ENCODE measurements around the gene NYAP2.

The NYAP2 gene

GRCh38 chr2:225494100-225494459, 94.6 kb downstream of the NYAP2 start:
- no peaks in the 10 kb centered on the region for H3K79me1 ChIP-seq (ENCODE audit: low read length)
- H2BK120ac ChIP-seq (ENCODE audit: insufficient read depth, low read length, poor library complexity) = no peak overlapping the region
- no peak overlapping the region for H2BK5ac ChIP-seq (ENCODE audit: low read depth, low read length, poor library complexity)
- no peaks in the 10 kb centered on the region for H3K79me2 ChIP-seq (ENCODE audit: control insufficient read depth, insufficient read depth, low read length, poor library complexity)
- no peak overlapping the region for H3K9ac ChIP-seq (ENCODE audit: low read length)
- H4K91ac ChIP-seq (ENCODE audit: low read depth, low read length) = no peak overlapping the region
- no peak overlapping the region for H3K27ac ChIP-seq (ENCODE audit: low read depth, low read length)
- no peak overlapping the region for H3K4me3 ChIP-seq (ENCODE audit: low read depth, low read length)
- no peaks in the 10 kb centered on the region for H3K9me3 ChIP-seq (ENCODE audit: insufficient read depth, low read depth, low read length)
- no peak overlapping the region for H3K18ac ChIP-seq (ENCODE audit: low read length)
- no peak for DNase-seq
- H3K36me3 ChIP-seq (ENCODE audit: control insufficient read depth in 1 of 2, insufficient read depth in 2 of 2, low read length in 2 of 2) = no peaks in the 10 kb centered on the region
- H2AFZ ChIP-seq (ENCODE audit: insufficient read depth, low read length, poor library complexity) = no peak overlapping the region
- H2BK12ac ChIP-seq (ENCODE audit: low read length) = no peak overlapping the region
- H3K4ac ChIP-seq (ENCODE audit: low read depth, low read length) = no peak overlapping the region
- no peak overlapping the region for H3K23ac ChIP-seq (ENCODE audit: low read length)
- H4K12ac ChIP-seq (ENCODE audit: low read depth, low read length) = no peak overlapping the region
- no peak overlapping the region for H4K8ac ChIP-seq (ENCODE audit: low read depth, low read length)
- H3K27me3 ChIP-seq (ENCODE audit: insufficient read depth, low read length) = no peaks in the 10 kb centered on the region
- H3K4me2 ChIP-seq (ENCODE audit: low read length) = no peak overlapping the region
- H3K14ac ChIP-seq (ENCODE audit: low read length) = no peak overlapping the region
- H3K4me1 ChIP-seq (ENCODE audit: control insufficient read depth in 1 of 2, insufficient read depth in 2 of 2, low read length in 2 of 2) = no peaks in the 10 kb centered on the region
- H2AK5ac ChIP-seq (ENCODE audit: low read length) = no peak overlapping the region

GRCh38 chr2:225495706-225496105, 96.2 kb downstream of the NYAP2 start:
- H3K4me3 ChIP-seq (ENCODE audit: low read depth, low read length) = no peak overlapping the region
- DNase-seq = no peak
- H3K79me1 ChIP-seq (ENCODE audit: low read length) = no peaks in the 10 kb centered on the region
- H4K12ac ChIP-seq (ENCODE audit: low read depth, low read length) = no peak overlapping the region
- H2AFZ ChIP-seq (ENCODE audit: insufficient read depth, low read length, poor library complexity) = no peak overlapping the region
- H3K9ac ChIP-seq (ENCODE audit: low read length) = no peak overlapping the region
- H3K36me3 ChIP-seq (ENCODE audit: control insufficient read depth in 1 of 2, insufficient read depth in 2 of 2, low read length in 2 of 2) = no peaks in the 10 kb centered on the region
- H2AK5ac ChIP-seq (ENCODE audit: low read length) = no peak overlapping the region
- no peaks in the 10 kb centered on the region for H3K27me3 ChIP-seq (ENCODE audit: insufficient read depth, low read length)
- no peak overlapping the region for H4K8ac ChIP-seq (ENCODE audit: low read depth, low read length)
- no peak overlapping the region for H3K4me2 ChIP-seq (ENCODE audit: low read length)
- no peaks in the 10 kb centered on the region for H3K4me1 ChIP-seq (ENCODE audit: control insufficient read depth in 1 of 2, insufficient read depth in 2 of 2, low read length in 2 of 2)
- H2BK120ac ChIP-seq (ENCODE audit: insufficient read depth, low read length, poor library complexity) = no peak overlapping the region
- H3K79me2 ChIP-seq (ENCODE audit: control insufficient read depth, insufficient read depth, low read length, poor library complexity) = no peaks in the 10 kb centered on the region
- H3K27ac ChIP-seq (ENCODE audit: low read depth, low read length) = no peak overlapping the region
- no peak overlapping the region for H3K14ac ChIP-seq (ENCODE audit: low read length)
- no peak overlapping the region for H2BK12ac ChIP-seq (ENCODE audit: low read length)
- no peak overlapping the region for H3K4ac ChIP-seq (ENCODE audit: low read depth, low read length)
- H4K91ac ChIP-seq (ENCODE audit: low read depth, low read length) = no peak overlapping the region
- no peak overlapping the region for H2BK5ac ChIP-seq (ENCODE audit: low read depth, low read length, poor library complexity)
- no peak overlapping the region for H3K18ac ChIP-seq (ENCODE audit: low read length)
- WGBS (ENCODE audit: extremely low coverage, insufficient coverage, insufficient read length) = no CpG with 5 or more reads among the region's 4 CpGs
- H3K9me3 ChIP-seq (ENCODE audit: insufficient read depth, low read depth, low read length) = no peaks in the 10 kb centered on the region
- no peak overlapping the region for H3K23ac ChIP-seq (ENCODE audit: low read length)

- Histone ChIP-seq H3K4me3 (ENCODE audit: low read depth, low read length) (no peak overlapping the region), H2BK5ac (ENCODE audit: low read depth, low read length, poor library complexity) (no peak overlapping the region), H4K91ac (ENCODE audit: low read depth, low read length) (no peak overlapping the region), H3K23ac (ENCODE audit: low read length) (no peak overlapping the region), H3K79me1 (ENCODE audit: low read length) (no peaks in the 10 kb centered on the region), H3K9ac (ENCODE audit: low read length) (no peak overlapping the region), H4K8ac (ENCODE audit: low read depth, low read length) (no peak overlapping the region), H3K4me2 (ENCODE audit: low read length) (no peak overlapping the region), H2BK12ac (ENCODE audit: low read length) (no peak overlapping the region), H3K36me3 (ENCODE audit: control insufficient read depth in 1 of 2, insufficient read depth in 2 of 2, low read length in 2 of 2) (no peaks in the 10 kb centered on the region), H3K4me1 (ENCODE audit: control insufficient read depth in 1 of 2, insufficient read depth in 2 of 2, low read length in 2 of 2) (no peaks in the 10 kb centered on the region), H2AFZ (ENCODE audit: insufficient read depth, low read length, poor library complexity) (no peak overlapping the region), H3K4ac (ENCODE audit: low read depth, low read length) (no peak overlapping the region), H2AK5ac (ENCODE audit: low read length) (no peak overlapping the region), H3K79me2 (ENCODE audit: control insufficient read depth, insufficient read depth, low read length, poor library complexity) (no peaks in the 10 kb centered on the region), H3K27ac (ENCODE audit: low read depth, low read length) (no peak overlapping the region), H3K27me3 (ENCODE audit: insufficient read depth, low read length) (no peaks in the 10 kb centered on the region), H3K14ac (ENCODE audit: low read length) (no peak overlapping the region), H3K9me3 (ENCODE audit: insufficient read depth, low read depth, low read length) (no peaks in the 10 kb centered on the region), H2BK120ac (ENCODE audit: insufficient read depth, low read length, poor library complexity) (no peak overlapping the region), H4K12ac (ENCODE audit: low read depth, low read length) (no peak overlapping the region), H3K18ac (ENCODE audit: low read length) (no peak overlapping the region)
- no CpG with 5 or more reads among the region's 1 CpG for WGBS (ENCODE audit: extremely low coverage, insufficient coverage, insufficient read length)
- DNase-seq = no peak
Measured at GRCh38 chr2:225496568-225496967, 97.1 kb downstream of the NYAP2 start.

GRCh38 chr2:225497166-225497565, 97.7 kb downstream of the NYAP2 start:
- no peaks in the 10 kb centered on the region for H3K36me3 ChIP-seq (ENCODE audit: control insufficient read depth in 1 of 2, insufficient read depth in 2 of 2, low read length in 2 of 2)
- H3K27me3 ChIP-seq (ENCODE audit: insufficient read depth, low read length) = no peaks in the 10 kb centered on the region
- no peak overlapping the region for H3K4me2 ChIP-seq (ENCODE audit: low read length)
- H3K14ac ChIP-seq (ENCODE audit: low read length) = no peak overlapping the region
- no peak overlapping the region for H2BK12ac ChIP-seq (ENCODE audit: low read length)
- H3K79me2 ChIP-seq (ENCODE audit: control insufficient read depth, insufficient read depth, low read length, poor library complexity) = no peaks in the 10 kb centered on the region
- H2BK5ac ChIP-seq (ENCODE audit: low read depth, low read length, poor library complexity) = no peak overlapping the region
- H4K91ac ChIP-seq (ENCODE audit: low read depth, low read length) = no peak overlapping the region
- H3K23ac ChIP-seq (ENCODE audit: low read length) = no peak overlapping the region
- H3K4me1 ChIP-seq (ENCODE audit: control insufficient read depth in 1 of 2, insufficient read depth in 2 of 2, low read length in 2 of 2) = no peaks in the 10 kb centered on the region
- no peak overlapping the region for H4K8ac ChIP-seq (ENCODE audit: low read depth, low read length)
- DNase-seq = no peak
- no peak overlapping the region for H3K27ac ChIP-seq (ENCODE audit: low read depth, low read length)
- H3K4ac ChIP-seq (ENCODE audit: low read depth, low read length) = no peak overlapping the region
- no peaks in the 10 kb centered on the region for H3K9me3 ChIP-seq (ENCODE audit: insufficient read depth, low read depth, low read length)
- H3K9ac ChIP-seq (ENCODE audit: low read length) = no peak overlapping the region
- H4K12ac ChIP-seq (ENCODE audit: low read depth, low read length) = no peak overlapping the region
- no CpG with 5 or more reads among the region's 3 CpGs for WGBS (ENCODE audit: extremely low coverage, insufficient coverage, insufficient read length)
- no peak overlapping the region for H3K18ac ChIP-seq (ENCODE audit: low read length)
- H2BK120ac ChIP-seq (ENCODE audit: insufficient read depth, low read length, poor library complexity) = no peak overlapping the region
- H3K79me1 ChIP-seq (ENCODE audit: low read length) = no peaks in the 10 kb centered on the region
- H2AK5ac ChIP-seq (ENCODE audit: low read length) = no peak overlapping the region
- H3K4me3 ChIP-seq (ENCODE audit: low read depth, low read length) = no peak overlapping the region
- H2AFZ ChIP-seq (ENCODE audit: insufficient read depth, low read length, poor library complexity) = no peak overlapping the region

- Histone ChIP-seq H3K36me3 (ENCODE audit: control insufficient read depth in 1 of 2, insufficient read depth in 2 of 2, low read length in 2 of 2) (no peaks in the 10 kb centered on the region), H2BK12ac (ENCODE audit: low read length) (no peak overlapping the region), H2AFZ (ENCODE audit: insufficient read depth, low read length, poor library complexity) (no peak overlapping the region), H3K27me3 (ENCODE audit: insufficient read depth, low read length) (no peaks in the 10 kb centered on the region), H3K79me1 (ENCODE audit: low read length) (no peaks in the 10 kb centered on the region), H2AK5ac (ENCODE audit: low read length) (no peak overlapping the region), H3K4me1 (ENCODE audit: control insufficient read depth in 1 of 2, insufficient read depth in 2 of 2, low read length in 2 of 2) (no peaks in the 10 kb centered on the region), H4K8ac (ENCODE audit: low read depth, low read length) (no peak overlapping the region), H4K91ac (ENCODE audit: low read depth, low read length) (no peak overlapping the region), H3K18ac (ENCODE audit: low read length) (no peak overlapping the region), H3K79me2 (ENCODE audit: control insufficient read depth, insufficient read depth, low read length, poor library complexity) (no peaks in the 10 kb centered on the region), H4K12ac (ENCODE audit: low read depth, low read length) (no peak overlapping the region), H3K14ac (ENCODE audit: low read length) (no peak overlapping the region), H3K4ac (ENCODE audit: low read depth, low read length) (no peak overlapping the region), H3K27ac (ENCODE audit: low read depth, low read length) (no peak overlapping the region), H3K23ac (ENCODE audit: low read length) (no peak overlapping the region), H3K4me3 (ENCODE audit: low read depth, low read length) (no peak overlapping the region), H2BK120ac (ENCODE audit: insufficient read depth, low read length, poor library complexity) (no peak overlapping the region), H3K4me2 (ENCODE audit: low read length) (no peak overlapping the region), H3K9me3 (ENCODE audit: insufficient read depth, low read depth, low read length) (no peaks in the 10 kb centered on the region), H2BK5ac (ENCODE audit: low read depth, low read length, poor library complexity) (no peak overlapping the region), H3K9ac (ENCODE audit: low read length) (no peak overlapping the region)
- DNase-seq = no peak
Measured at GRCh38 chr2:225501022-225501421, 101.5 kb downstream of the NYAP2 start.
